HG02588 (cell line): Measurements from ENCODE around the gene OR5H2.

Source experiments
- ATAC-seq: cut with Tn5 transposase; IDR thresholded peaks from one replicate; pipeline ENCODE4 v1.9.1; 2021; ENCODE audit warnings: mild to moderate bottlenecking, moderate library complexity; ENCODE audit not compliant: unreplicated experiment

Gene OR5H2

GRCh38 chr3:98329392-98330124, 47.3 kb downstream of the OR5H2 start:
- peak; percentile 61 for ATAC-seq

- ATAC-seq = no peak
These were observed 49.0 kb downstream of the OR5H2 start for GRCh38 chr3:98331329-98331728.
